Fibroblast of peridontal ligament (primary cell): Measurements from ENCODE around the gene KHNYN.
"Not testable (repeated sequence)": the region's sequence is repeated elsewhere in the genome, so short reads cannot be mapped to it uniquely, and the experiment has no call there.

Experiments
- DNase-seq: peaks from one replicate; pipeline ENCODE4 v3.0.0-alpha.2; 2010; ENCODE audit errors: extremely low read depth

The KHNYN gene

GRCh38 chr14:24473211-24473610 is 43.5 kb downstream of the KHNYN start:
- DNase-seq, result no peak

GRCh38 chr14:24475261-24475660 is 45.5 kb downstream of the KHNYN start:
- no peak for DNase-seq

GRCh38 chr14:24479999-24480398 is 50.2 kb downstream of the KHNYN start:
- not testable (repeated sequence) for DNase-seq

GRCh38 chr14:24481622-24482324 is 52.0 kb downstream of the KHNYN start:
- no peak for DNase-seq

- DNase-seq, result peak; percentile 30
Measured at GRCh38 chr14:24482699-24483303, 53.0 kb downstream of the KHNYN start.

GRCh38 chr14:24483604-24484252 is 54.0 kb downstream of the KHNYN start:
- peak; percentile 66 for DNase-seq
